ENCODE measurements around the gene LIMS2. TPM values are rescaled to one million over a fixed set of nuclear protein-coding genes. Genes with fewer than 3 reads are reported as not detected.

The LIMS2 gene
- total RNA-seq, 4 donors from 2014 or later: 86.1 to 111 (median 98.1) TPM

DNA sequence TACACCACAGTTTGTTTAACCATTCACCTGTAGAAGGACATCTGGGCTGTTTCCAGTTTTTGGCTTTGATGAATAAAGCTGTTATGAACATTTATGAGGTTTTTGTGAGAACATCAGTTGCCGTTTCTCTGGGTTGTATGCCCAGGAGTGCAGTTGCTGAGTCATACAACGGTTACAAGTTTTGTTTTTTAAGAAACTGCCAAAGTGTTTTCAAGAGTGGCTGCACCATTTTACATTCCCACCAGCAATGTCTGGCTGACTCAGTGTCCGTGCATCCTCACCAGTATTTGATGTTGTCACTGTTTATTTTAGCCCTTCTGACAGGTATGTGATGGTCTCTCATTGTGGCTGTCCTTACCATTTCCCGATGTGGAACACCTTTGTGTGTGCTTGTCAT is 77.3 kb downstream of the LIMS2 start:
- 74 to 79% methylated on average over 4 of the region's 4 CpGs for WGBS, 2 donors
- Histone ChIP-seq H3K4me3 (no peak overlapping the region), H3K9me3 (peaks cover 0 to under 1% (median 0%) of the 10 kb centered on the region in 4 donors), H3K4me1 (no peaks in the 10 kb centered on the region), H3K27me3 (no peaks in the 10 kb centered on the region), H3K36me3 (no peaks in the 10 kb centered on the region), H3K27ac (no peak overlapping the region)
- TF ChIP-seq POLR2A (IDR thresholded peaks at IDR 0.05) (no peak), EP300 (IDR thresholded peaks at IDR 0.05) (no peak)
- TF ChIP-seq, protein P1, sequence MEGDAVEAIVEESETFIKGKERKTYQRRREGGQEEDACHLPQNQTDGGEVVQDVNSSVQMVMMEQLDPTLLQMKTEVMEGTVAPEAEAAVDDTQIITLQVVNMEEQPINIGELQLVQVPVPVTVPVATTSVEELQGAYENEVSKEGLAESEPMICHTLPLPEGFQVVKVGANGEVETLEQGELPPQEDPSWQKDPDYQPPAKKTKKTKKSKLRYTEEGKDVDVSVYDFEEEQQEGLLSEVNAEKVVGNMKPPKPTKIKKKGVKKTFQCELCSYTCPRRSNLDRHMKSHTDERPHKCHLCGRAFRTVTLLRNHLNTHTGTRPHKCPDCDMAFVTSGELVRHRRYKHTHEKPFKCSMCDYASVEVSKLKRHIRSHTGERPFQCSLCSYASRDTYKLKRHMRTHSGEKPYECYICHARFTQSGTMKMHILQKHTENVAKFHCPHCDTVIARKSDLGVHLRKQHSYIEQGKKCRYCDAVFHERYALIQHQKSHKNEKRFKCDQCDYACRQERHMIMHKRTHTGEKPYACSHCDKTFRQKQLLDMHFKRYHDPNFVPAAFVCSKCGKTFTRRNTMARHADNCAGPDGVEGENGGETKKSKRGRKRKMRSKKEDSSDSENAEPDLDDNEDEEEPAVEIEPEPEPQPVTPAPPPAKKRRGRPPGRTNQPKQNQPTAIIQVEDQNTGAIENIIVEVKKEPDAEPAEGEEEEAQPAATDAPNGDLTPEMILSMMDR (IDR thresholded peaks at IDR 0.05): no peak
- DNase-seq (ENCODE audit: low spot score in 2 of 2): no peak

DNA sequence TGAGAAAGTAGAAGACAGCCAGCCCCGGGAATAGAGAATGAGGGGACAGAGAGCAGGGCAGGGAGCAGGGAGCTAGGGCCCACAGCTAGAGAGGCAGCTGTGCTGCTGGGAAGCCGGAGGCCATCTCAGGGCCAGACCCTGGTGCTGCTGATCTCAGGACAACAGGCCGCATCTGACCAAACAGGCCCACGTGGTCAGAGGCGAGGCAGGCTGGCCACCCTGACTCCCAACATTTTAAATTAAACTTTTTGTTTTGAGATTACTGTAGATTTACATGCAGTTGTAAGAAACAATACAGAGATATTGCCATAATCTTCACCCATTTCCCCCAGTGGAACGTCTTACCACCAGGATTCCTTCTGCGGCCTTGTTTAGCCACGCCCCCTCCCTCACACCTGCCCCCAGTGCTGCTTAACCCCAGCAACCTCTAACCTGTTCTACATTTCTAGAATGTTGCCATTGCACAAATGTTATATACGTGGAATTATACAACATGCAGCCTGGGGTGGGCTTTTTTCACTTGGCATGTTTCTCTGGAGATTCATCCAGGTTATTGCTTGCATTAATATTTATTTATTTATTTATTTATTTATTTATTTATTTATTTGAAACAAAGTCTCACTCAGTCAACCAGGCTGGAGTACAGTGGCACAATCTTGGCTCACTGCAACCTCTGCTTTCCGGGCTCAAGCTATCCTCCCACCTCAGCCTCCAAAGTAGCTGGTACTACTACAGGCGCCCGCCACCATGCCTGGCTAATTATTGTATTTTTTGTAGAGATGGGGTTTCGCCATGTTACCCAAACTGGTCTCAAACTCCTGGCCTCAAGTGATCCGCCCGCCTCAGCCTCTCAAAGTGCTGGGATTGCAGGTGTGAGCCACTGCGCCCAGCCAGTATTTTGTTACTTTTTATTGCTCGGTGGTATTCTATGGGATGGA is 78.0 kb downstream of the LIMS2 start:
- DNase-seq (ENCODE audit: low spot score in 2 of 2): no peak
- 87% methylated on average over 17 of the region's 17 CpGs for WGBS, 2 donors

DNA sequence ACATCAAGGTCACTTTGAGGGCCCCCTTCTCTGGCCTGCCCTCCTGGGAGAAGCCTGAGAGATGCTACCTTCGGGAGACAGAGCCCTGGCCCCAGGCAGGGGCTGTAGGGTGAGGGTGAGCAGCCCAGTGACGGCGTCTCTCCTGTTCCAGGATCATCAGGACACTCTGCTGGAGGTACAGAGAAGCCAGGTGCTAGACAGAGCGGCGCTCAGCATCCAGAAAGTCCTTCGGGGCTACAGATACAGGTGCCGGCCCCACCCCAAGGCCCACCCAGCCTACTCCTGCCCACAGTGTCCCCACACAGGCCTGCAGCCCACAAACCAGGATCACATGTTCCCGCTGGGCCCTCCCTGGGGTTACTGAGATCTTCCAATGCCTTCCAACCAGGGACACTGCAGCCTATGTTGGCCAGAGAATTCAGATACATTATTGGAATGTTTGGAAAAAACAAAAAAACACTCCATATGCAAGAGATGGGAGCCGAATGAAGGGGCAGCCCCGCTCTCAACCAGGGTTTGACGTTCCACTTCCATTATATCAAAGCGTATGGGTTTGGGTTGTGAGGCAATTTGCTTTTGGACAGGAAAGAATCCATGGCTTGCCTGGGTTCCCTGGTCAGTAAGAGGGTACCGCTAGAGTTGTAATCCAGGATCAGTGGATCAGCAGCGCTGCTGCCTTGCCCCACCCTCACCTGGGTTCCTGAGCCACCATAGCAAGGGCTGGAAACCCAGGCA is 78.9 kb downstream of the LIMS2 start:
- no peak for DNase-seq (ENCODE audit: low spot score in 2 of 2)
- H3K9me3 ChIP-seq: no peaks in the 10 kb centered on the region
- 93 to 94% methylated on average over 13 to 14 of the region's 14 CpGs for WGBS, 2 donors
- no peaks in the 10 kb centered on the region for H3K36me3 ChIP-seq
- TF ChIP-seq, protein P1 (IDR thresholded peaks at IDR 0.05): no peak
- no peak for TF ChIP-seq POLR2A (IDR thresholded peaks at IDR 0.05)
- no peak for TF ChIP-seq EP300 (IDR thresholded peaks at IDR 0.05)
- no peak overlapping the region for H3K27ac ChIP-seq
- peaks cover 0 to 2% (median 0%) of the 10 kb centered on the region in 4 donors for H3K4me1 ChIP-seq
- H3K4me3 ChIP-seq: no peak overlapping the region
- H3K27me3 ChIP-seq: no peaks in the 10 kb centered on the region

More for the DNA sequence above, 78.0 kb downstream of the LIMS2 start:
- no peaks in the 10 kb centered on the region for H3K4me1 ChIP-seq
- no peak for TF ChIP-seq POLR2A (IDR thresholded peaks at IDR 0.05)
- no peak for TF ChIP-seq EP300 (IDR thresholded peaks at IDR 0.05)
- TF ChIP-seq, protein P1 (IDR thresholded peaks at IDR 0.05): no peak
- no peaks in the 10 kb centered on the region for H3K9me3 ChIP-seq
- no peaks in the 10 kb centered on the region for H3K36me3 ChIP-seq
- no peak overlapping the region for H3K27ac ChIP-seq
- H3K27me3 ChIP-seq: no peaks in the 10 kb centered on the region
- no peak overlapping the region for H3K4me3 ChIP-seq

DNA sequence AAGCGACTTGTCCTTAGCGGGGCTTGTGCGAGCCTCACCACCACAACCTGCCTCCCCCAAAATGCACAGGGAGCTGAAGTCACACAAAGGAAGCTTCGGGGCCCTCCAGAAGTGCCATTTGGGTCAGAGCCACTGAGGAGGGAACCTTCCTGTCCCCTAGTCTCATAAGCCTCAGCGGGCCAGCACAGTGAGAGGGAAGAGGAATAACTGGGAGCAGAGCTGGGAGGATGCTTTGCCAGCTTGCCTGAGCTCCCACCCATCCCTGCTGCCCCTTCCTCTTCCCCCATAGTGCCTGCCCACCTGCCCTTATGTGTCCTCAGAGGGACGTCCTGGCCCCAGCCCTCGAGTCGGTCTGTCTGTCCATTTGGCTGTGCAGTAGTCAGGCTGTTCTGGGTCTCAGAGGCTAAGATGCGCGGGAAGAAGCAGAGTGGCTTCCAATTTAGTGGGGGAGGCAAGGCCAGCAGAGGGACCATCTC is 81.2 kb downstream of the LIMS2 start:
- Histone ChIP-seq H3K27me3 (no peaks in the 10 kb centered on the region), H3K4me3 (no peak overlapping the region), H3K4me1 (peaks cover 0 to 6% (median 0%) of the 10 kb centered on the region in 4 donors), H3K9me3 (no peaks in the 10 kb centered on the region), H3K36me3 (no peaks in the 10 kb centered on the region), H3K27ac (no peak overlapping the region)
- no peak for DNase-seq (ENCODE audit: low spot score in 2 of 2)
- WGBS, 2 donors: 79 to 85% methylated on average over 8 to 10 of the region's 10 CpGs
- TF ChIP-seq, protein P1 (IDR thresholded peaks at IDR 0.05): no peak
- TF ChIP-seq POLR2A (IDR thresholded peaks at IDR 0.05) (no peak), EP300 (IDR thresholded peaks at IDR 0.05) (no peak)

Measured in tibial nerve (tissue), 4 donors.